Left kidney (tissue), 2 donors: ENCODE results near the gene KIF19. TPM values are rescaled to one million over a fixed set of nuclear protein-coding genes. Genes with fewer than 3 reads are reported as not detected.

ENCODE experiments used
- DNase-seq: peaks from one replicate; pipeline ENCODE4 v3.0.0-alpha.2; 2013
- polyA plus RNA-seq: library from polyadenylated mRNA; unstranded; fragments of 120-200 nt; gene quantifications from one replicate; pipeline ENCODE4 v1.2.1, GENCODE V29; 2013; ENCODE audit not compliant: insufficient read length

KIF19 gene
- polyA plus RNA-seq, 1 donor = 0.86 TPM

GRCh38 chr17:74305865-74306654 is 20.0 kb upstream of the KIF19 start:
- no peak for DNase-seq

GRCh38 chr17:74307984-74308773 is 17.8 kb upstream of the KIF19 start:
- DNase-seq = no peak

GRCh38 chr17:74309902-74310301 is 16.1 kb upstream of the KIF19 start:
- DNase-seq = no peak

GRCh38 chr17:74314877-74315276 is 11.1 kb upstream of the KIF19 start:
- no peak for DNase-seq

- no peak for DNase-seq
Measured at GRCh38 chr17:74316220-74316619, 9.8 kb upstream of the KIF19 start.

GRCh38 chr17:74317071-74317470 is 9.0 kb upstream of the KIF19 start:
- no peak for DNase-seq

- no peak for DNase-seq
Measured at GRCh38 chr17:74318391-74318790, 7.6 kb upstream of the KIF19 start.

GRCh38 chr17:74324521-74324920 is 1.5 kb upstream of the KIF19 start:
- DNase-seq = no peak

- DNase-seq = no peak
Measured at GRCh38 chr17:74325376-74325742, 667 bp upstream of the KIF19 start.

- DNase-seq = no peak
Measured at GRCh38 chr17:74326506-74326905, 480 bp downstream of the KIF19 start.

GRCh38 chr17:74328487-74328886 is 2.5 kb downstream of the KIF19 start:
- DNase-seq = no peak

- no peak for DNase-seq
Measured at GRCh38 chr17:74329378-74329777, 3.4 kb downstream of the KIF19 start.

GRCh38 chr17:74330446-74330845 is 4.4 kb downstream of the KIF19 start:
- DNase-seq = no peak

- DNase-seq = no peak
Measured at GRCh38 chr17:74332017-74332650, 6.1 kb downstream of the KIF19 start.

GRCh38 chr17:74332763-74333283 is 6.8 kb downstream of the KIF19 start:
- DNase-seq = no peak

- no peak for DNase-seq
Measured at GRCh38 chr17:74334393-74335039, 8.5 kb downstream of the KIF19 start.

- no peak for DNase-seq
Measured at GRCh38 chr17:74335529-74336062, 9.6 kb downstream of the KIF19 start.

GRCh38 chr17:74336307-74336706 is 10.3 kb downstream of the KIF19 start:
- no peak for DNase-seq

- no peak for DNase-seq
Measured at GRCh38 chr17:74337834-74338500, 11.9 kb downstream of the KIF19 start.

GRCh38 chr17:74339537-74340195 is 13.6 kb downstream of the KIF19 start:
- no peak for DNase-seq

- no peak for DNase-seq
Measured at GRCh38 chr17:74340470-74341023, 14.5 kb downstream of the KIF19 start.
